KOPT-K1 (cell line): ENCODE measurements around the gene CDC42EP3.

ENCODE experiments used
- H3K27ac ChIP-seq: fragments of 200-600 bp; sonication (generic); 2 replicates; pipeline ENCODE4 v1.5.1; 2016; ENCODE audit warnings: antibody characterized with exemption, mild to moderate bottlenecking, low read depth, low read length; ENCODE audit not compliant: poor library complexity, severe bottlenecking
- H3K36me3 ChIP-seq: fragments of 200-600 bp; sonication (generic); 2 replicates; pipeline ENCODE4 v1.5.1; 2017; ENCODE audit warnings: antibody characterized with exemption, mild to moderate bottlenecking, low read length, moderate library complexity; ENCODE audit not compliant: insufficient read depth
- H3K9me3 ChIP-seq: fragments of 200-600 bp; sonication (generic); 2 replicates; pipeline ENCODE4 v1.5.1; 2017; ENCODE audit warnings: antibody characterized with exemption, low read length, mild to moderate bottlenecking; ENCODE audit not compliant: insufficient read depth, poor library complexity, severe bottlenecking

CDC42EP3 gene

GRCh38 chr2:37612382-37612781 lies 59.1 kb downstream of the CDC42EP3 start:
- Histone ChIP-seq H3K36me3 (no peaks in the 10 kb centered on the region), H3K9me3 (no peaks in the 10 kb centered on the region), H3K27ac (no peak overlapping the region)

GRCh38 chr2:37610638-37611289 lies 60.7 kb downstream of the CDC42EP3 start:
- H3K36me3 ChIP-seq = no peaks in the 10 kb centered on the region
- no peak overlapping the region for H3K27ac ChIP-seq
- H3K9me3 ChIP-seq = no peaks in the 10 kb centered on the region

- Histone ChIP-seq H3K9me3 (no peaks in the 10 kb centered on the region), H3K27ac (no peak overlapping the region), H3K36me3 (no peaks in the 10 kb centered on the region)
Observed at GRCh38 chr2:37609782-37610181, 61.7 kb downstream of the CDC42EP3 start.

DNA sequence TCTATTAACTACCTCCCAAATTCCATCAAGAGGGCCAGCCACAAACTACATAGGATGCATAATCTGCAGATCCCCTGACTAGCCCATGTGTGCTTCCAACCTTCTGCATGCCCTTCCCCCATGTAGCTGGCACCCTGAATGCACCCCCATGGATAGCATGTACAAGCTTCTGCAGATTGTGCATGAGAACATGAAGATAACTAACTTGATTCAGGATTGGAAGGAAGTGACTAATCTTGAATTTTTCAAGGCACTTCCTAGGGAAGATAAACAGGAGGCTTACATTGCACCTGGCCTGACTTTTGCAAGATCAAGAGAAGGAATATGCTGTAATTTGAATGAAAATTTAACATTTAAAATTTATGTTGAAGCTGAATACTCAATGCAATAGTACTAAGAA lies 66.7 kb downstream of the CDC42EP3 start:
- no peaks in the 10 kb centered on the region for H3K36me3 ChIP-seq
- H3K9me3 ChIP-seq = no peaks in the 10 kb centered on the region
- no peak overlapping the region for H3K27ac ChIP-seq

- Histone ChIP-seq H3K36me3 (no peaks in the 10 kb centered on the region), H3K9me3 (no peaks in the 10 kb centered on the region), H3K27ac (no peak overlapping the region)
Observed at GRCh38 chr2:37602702-37603101, 68.7 kb downstream of the CDC42EP3 start.

- Histone ChIP-seq H3K27ac (no peak overlapping the region), H3K36me3 (no peaks in the 10 kb centered on the region), H3K9me3 (no peaks in the 10 kb centered on the region)
Observed at GRCh38 chr2:37602040-37602439, 69.4 kb downstream of the CDC42EP3 start.

DNA sequence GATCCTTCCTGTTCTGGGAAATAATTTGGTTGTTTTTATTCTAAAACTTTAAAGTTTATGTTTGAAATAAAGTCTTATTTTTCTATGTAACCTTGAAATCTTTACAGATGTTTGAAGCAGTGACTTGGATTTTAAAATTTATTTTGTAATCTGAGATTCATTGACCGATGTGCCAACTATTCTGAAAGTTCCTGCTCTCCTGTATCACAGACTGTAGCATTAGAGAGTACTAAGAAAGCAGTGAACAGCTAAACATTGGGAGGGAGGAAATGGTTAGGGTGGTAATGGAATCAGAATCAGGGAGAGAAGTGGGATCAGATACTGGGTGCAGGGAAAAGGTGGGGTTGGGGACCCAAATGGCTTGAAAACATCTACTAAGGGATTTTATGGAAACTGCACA lies 69.9 kb downstream of the CDC42EP3 start:
- Histone ChIP-seq H3K9me3 (no peaks in the 10 kb centered on the region), H3K36me3 (no peaks in the 10 kb centered on the region), H3K27ac (no peak overlapping the region)

DNA sequence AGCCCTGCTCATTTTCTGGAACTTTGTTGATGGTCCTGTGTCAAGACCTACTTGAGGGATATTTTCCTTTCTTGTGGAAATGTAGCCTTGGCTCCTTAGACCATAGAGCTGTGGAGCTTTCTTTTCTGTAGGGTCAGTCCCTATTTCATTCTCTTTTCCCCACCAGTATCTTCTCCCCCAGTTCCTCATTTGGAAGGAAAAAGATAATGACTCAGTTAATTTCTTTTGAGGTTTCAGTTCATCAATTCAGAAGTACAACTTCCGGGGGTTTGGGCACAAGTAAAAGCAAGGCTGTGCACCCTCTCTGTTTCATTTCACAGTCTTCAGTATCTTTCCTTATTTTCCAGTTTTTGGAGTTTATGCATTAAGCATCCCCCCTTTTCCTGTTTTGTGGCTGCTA lies 70.7 kb downstream of the CDC42EP3 start:
- Histone ChIP-seq H3K9me3 (no peaks in the 10 kb centered on the region), H3K27ac (no peak overlapping the region), H3K36me3 (no peaks in the 10 kb centered on the region)

DNA sequence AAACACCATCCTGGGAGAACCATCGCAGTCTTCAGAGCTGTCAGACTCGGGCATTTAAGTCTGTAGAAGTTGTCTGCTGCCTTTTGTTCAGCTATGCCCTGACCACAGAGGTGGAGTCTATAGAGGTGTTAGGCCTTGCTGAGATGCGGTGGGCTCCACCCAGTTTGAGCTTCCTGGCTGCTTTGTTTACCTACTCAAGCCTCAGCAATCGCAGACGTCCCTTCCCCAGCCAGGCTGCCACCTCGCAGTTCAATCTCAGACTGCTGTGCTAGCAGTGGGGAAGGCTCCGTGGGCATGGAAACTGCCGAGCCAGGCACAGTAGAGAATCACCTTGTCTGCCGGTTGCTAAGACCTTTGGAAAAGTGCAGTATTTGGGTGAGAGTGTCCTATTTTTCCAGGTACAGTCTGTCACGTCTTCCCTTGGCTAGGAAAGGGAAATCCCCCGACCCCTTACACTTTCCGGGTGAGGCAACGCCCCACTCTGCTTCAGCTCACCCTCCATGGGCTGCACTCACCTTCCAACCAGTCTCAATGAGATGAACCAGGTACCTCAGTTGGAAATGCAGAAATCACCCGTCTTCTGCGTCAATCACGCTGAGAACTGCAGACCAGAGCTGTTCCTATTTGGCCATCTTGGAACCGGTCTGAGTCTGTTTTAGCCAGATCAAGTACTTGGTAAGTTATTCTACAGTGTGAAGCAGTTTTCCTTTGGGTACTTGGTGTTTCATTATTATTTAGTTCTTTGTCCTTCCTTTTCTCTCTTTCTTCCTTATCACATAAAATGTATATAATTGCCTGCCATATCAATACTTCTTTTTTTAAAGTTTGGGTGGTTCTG lies 71.5 kb downstream of the CDC42EP3 start:
- Histone ChIP-seq H3K9me3 (no peaks in the 10 kb centered on the region), H3K27ac (no peak overlapping the region), H3K36me3 (no peaks in the 10 kb centered on the region)

- Histone ChIP-seq H3K9me3 (no peaks in the 10 kb centered on the region), H3K27ac (no peak overlapping the region), H3K36me3 (no peaks in the 10 kb centered on the region)
Observed at GRCh38 chr2:37593694-37594093, 77.7 kb downstream of the CDC42EP3 start.

DNA sequence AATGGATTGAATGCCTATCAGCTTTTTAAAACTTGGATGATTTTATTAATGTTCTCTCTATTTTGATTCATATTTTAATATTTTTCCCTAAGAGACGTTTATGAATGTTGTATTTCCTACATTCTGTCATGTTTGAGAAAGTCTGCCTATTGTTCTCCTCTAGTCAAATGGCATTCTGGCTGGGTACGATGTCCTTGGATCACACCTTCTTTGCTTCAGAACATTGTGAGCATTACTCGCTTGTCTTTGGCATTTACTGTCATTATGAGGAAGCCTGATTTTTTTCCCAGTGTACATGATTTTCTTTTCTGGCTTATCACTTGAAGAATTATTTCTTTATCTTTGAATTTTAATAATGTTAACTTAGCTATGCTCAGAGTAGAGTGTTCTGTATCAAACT lies 78.4 kb downstream of the CDC42EP3 start:
- H3K9me3 ChIP-seq = no peaks in the 10 kb centered on the region
- H3K36me3 ChIP-seq = no peaks in the 10 kb centered on the region
- H3K27ac ChIP-seq = no peak overlapping the region
